ENCODE measurements around the gene TTR. TPM values are rescaled to one million over a fixed set of nuclear protein-coding genes. Genes with fewer than 3 reads are reported as not detected.
A peak's percentile ranks its signal among the peaks of the same experiment; 100 is the strongest.

TTR gene
- total and polyA plus RNA-seq, 2 of the 13 experiments (the other 11 are each of a cell fraction or from before 2014, with no cell fraction given): 91.3 to 496 TPM

- TF ChIP-seq MYC (CRISPR knock-in tag; IDR thresholded peaks at IDR 0.05; ENCODE audit: borderline replicate concordance) (no peak), SIN3A (IDR thresholded peaks at IDR 0.05; ENCODE audit: borderline replicate concordance, low read depth, low read length) (no peak), TEAD3 (CRISPR knock-in tag; optimal IDR thresholded peaks at IDR 0.05; ENCODE audit: borderline replicate concordance) (peak; percentile 15), ZBTB20 (CRISPR knock-in tag; IDR thresholded peaks at IDR 0.05; ENCODE audit: borderline replicate concordance, low read depth) (no peak), HDAC6 (IDR thresholded peaks at IDR 0.05; ENCODE audit: low read depth, low read length) (no peak), ISL2 (CRISPR knock-in tag; IDR thresholded peaks at IDR 0.05) (peak; percentile 47; the same call in 1 of the 2 replicates), ZFP37 (CRISPR knock-in tag; IDR thresholded peaks at IDR 0.05; ENCODE audit: borderline replicate concordance) (no peak), ZNF124 (CRISPR knock-in tag; IDR thresholded peaks at IDR 0.05) (no peak), ZNF337 (CRISPR knock-in tag; IDR thresholded peaks at IDR 0.05; ENCODE audit: borderline replicate concordance, low read depth) (no peak), EP300 (IDR thresholded peaks at IDR 0.05; ENCODE audit: low read depth in 2 of 2, low read length in 2 of 2) (peak in 1 of 2 experiments; percentile 22; a peak in 1 of 4 replicates), EP300 (CRISPR knock-in tag; IDR thresholded peaks at IDR 0.05; ENCODE audit: borderline replicate concordance) (no peak), STAG1 (CRISPR knock-in tag; IDR thresholded peaks at IDR 0.05) (no peak), DR1 (CRISPR knock-in tag; IDR thresholded peaks at IDR 0.05) (no peak), ZIK1 (CRISPR knock-in tag; IDR thresholded peaks at IDR 0.05; ENCODE audit: borderline replicate concordance, low read depth) (no peak), MTF1 (CRISPR knock-in tag; IDR thresholded peaks at IDR 0.05) (no peak), ZNF333 (CRISPR knock-in tag; IDR thresholded peaks at IDR 0.05; ENCODE audit: borderline replicate concordance) (no peak), NCOA2 (CRISPR knock-in tag; IDR thresholded peaks at IDR 0.05) (0 out of 2 replicates have a peak, but pooled peaks have one; percentile 25), RFXAP (CRISPR knock-in tag; IDR thresholded peaks at IDR 0.05; ENCODE audit: borderline replicate concordance) (no peak), RFX1 (IDR thresholded peaks at IDR 0.05) (no peak), YY1 (IDR thresholded peaks at IDR 0.05; ENCODE audit: insufficient read depth, insufficient replicate concordance, low read depth, low read length) (peak; percentile 43)
- TF ChIP-seq, protein P1, sequence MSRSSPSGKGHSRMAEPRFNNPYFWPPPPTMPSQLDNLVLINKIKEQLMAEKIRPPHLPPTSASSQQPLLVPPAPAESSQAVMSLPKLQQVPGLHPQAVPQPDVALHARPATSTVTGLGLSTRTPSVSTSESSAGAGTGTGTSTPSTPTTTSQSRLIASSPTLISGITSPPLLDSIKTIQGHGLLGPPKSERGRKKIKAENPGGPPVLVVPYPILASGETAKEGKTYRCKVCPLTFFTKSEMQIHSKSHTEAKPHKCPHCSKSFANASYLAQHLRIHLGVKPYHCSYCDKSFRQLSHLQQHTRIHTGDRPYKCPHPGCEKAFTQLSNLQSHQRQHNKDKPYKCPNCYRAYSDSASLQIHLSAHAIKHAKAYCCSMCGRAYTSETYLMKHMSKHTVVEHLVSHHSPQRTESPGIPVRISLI (CRISPR knock-in tag; IDR thresholded peaks at IDR 0.05; ENCODE audit: borderline replicate concordance): no peak
- TF ChIP-seq, protein P2, sequence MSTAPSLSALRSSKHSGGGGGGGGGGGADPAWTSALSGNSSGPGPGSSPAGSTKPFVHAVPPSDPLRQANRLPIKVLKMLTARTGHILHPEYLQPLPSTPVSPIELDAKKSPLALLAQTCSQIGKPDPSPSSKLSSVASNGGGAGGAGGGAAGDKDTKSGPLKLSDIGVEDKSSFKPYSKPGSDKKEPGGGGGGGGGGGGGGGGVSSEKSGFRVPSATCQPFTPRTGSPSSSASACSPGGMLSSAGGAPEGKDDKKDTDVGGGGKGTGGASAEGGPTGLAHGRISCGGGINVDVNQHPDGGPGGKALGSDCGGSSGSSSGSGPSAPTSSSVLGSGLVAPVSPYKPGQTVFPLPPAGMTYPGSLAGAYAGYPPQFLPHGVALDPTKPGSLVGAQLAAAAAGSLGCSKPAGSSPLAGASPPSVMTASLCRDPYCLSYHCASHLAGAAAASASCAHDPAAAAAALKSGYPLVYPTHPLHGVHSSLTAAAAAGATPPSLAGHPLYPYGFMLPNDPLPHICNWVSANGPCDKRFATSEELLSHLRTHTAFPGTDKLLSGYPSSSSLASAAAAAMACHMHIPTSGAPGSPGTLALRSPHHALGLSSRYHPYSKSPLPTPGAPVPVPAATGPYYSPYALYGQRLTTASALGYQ (CRISPR knock-in tag; IDR thresholded peaks at IDR 0.05): no peak
- TF ChIP-seq, protein P3, sequence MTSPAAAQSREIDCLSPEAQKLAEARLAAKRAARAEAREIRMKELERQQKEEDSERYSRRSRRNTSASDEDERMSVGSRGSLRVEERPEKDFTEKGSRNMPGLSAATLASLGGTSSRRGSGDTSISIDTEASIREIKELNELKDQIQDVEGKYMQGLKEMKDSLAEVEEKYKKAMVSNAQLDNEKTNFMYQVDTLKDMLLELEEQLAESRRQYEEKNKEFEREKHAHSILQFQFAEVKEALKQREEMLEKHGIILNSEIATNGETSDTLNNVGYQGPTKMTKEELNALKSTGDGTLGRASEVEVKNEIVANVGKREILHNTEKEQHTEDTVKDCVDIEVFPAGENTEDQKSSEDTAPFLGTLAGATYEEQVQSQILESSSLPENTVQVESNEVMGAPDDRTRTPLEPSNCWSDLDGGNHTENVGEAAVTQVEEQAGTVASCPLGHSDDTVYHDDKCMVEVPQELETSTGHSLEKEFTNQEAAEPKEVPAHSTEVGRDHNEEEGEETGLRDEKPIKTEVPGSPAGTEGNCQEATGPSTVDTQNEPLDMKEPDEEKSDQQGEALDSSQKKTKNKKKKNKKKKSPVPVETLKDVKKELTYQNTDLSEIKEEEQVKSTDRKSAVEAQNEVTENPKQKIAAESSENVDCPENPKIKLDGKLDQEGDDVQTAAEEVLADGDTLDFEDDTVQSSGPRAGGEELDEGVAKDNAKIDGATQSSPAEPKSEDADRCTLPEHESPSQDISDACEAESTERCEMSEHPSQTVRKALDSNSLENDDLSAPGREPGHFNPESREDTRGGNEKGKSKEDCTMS (CRISPR knock-in tag; conservative IDR thresholded peaks at IDR 0.05): no peak
Observed at GRCh38 chr18:31586616-31587015, 5.1 kb upstream of the TTR start (continued).

Measured in HepG2 (cell line).